ENCODE measurements around the gene PCSK4.
A peak's percentile ranks its signal among the peaks of the same experiment; 100 is the strongest.

The PCSK4 gene

GRCh38 chr19:1451916-1452801 lies 38.0 kb downstream of the PCSK4 start:
- Histone ChIP-seq H3K9me3 (replicated peaks in 1 of 2; ENCODE audit: control insufficient read depth in 2 of 2, insufficient read depth in 1 of 2, low read depth in 1 of 2, low read length in 2 of 2) (no peaks in the 10 kb centered on the region), H2BK120ac (ENCODE audit: low read depth, low read length) (peak overlapping the region; percentile 100), H3K79me1 (ENCODE audit: low read depth, low read length) (peaks cover 17% of the 10 kb centered on the region), H3K23ac (ENCODE audit: low read depth, low read length, poor library complexity) (peak overlapping the region; percentile 92), H3K27ac (replicated peaks; ENCODE audit: low read length) (peak overlapping the region; percentile 60), H2BK5ac (ENCODE audit: low read length) (peak overlapping the region; percentile 94), H2AK5ac (ENCODE audit: low read depth, low read length) (peak overlapping the region; percentile 99), H3K36me3 (replicated peaks in 1 of 2; ENCODE audit: control insufficient read depth in 2 of 2, insufficient read depth in 2 of 2, low read length in 2 of 2) (peaks cover 7 to 47% of the 10 kb centered on the region in 2 donors), H3K27me3 (ENCODE audit: control insufficient read depth in 3 of 3, insufficient read depth in 3 of 3, low read depth in 1 of 3, low read length in 3 of 3) (peaks cover 0 to 8% (median 0%) of the 10 kb centered on the region in 3 experiments), H3K4me2 (ENCODE audit: insufficient read depth, low read length, poor library complexity, severe bottlenecking) (peak overlapping the region; percentile 33), H2BK15ac (ENCODE audit: low read length) (peak overlapping the region; percentile 100), H2AFZ (ENCODE audit: low read length) (no peak overlapping the region), H3K4ac (ENCODE audit: low read length) (peak overlapping the region; percentile 84), H4K8ac (ENCODE audit: low read depth, low read length) (peak overlapping the region; percentile 92), H2BK12ac (ENCODE audit: low read length) (peak overlapping the region; percentile 100), H3K4me3 (ENCODE audit: low read length in 2 of 2) (peak overlapping the region; percentile 62 to 75), H3K4me1 (ENCODE audit: control insufficient read depth in 2 of 2, insufficient read depth in 1 of 2, low read depth in 1 of 2, low read length in 2 of 2) (peaks cover 40 to 50% of the 10 kb centered on the region in 2 donors), H4K91ac (ENCODE audit: low read depth, low read length, poor library complexity) (peak overlapping the region; percentile 98), H3K18ac (ENCODE audit: low read length) (peak overlapping the region; percentile 99), H3K9ac (ENCODE audit: low read depth, low read length, poor library complexity) (peak overlapping the region; percentile 92), H3K14ac (ENCODE audit: low read length) (peak overlapping the region; percentile 97)
- WGBS, 2 donors (ENCODE audit: extremely low coverage in 2 of 2, insufficient read length in 2 of 2, insufficient replicate concordance in 1 of 2), result no CpG with 5 or more reads among the region's 39 CpGs
- no peak for DNase-seq (ENCODE audit: low spot score)

GRCh38 chr19:1450735-1451731 lies 39.1 kb downstream of the PCSK4 start:
- Histone ChIP-seq H2BK5ac (ENCODE audit: low read length) (peak overlapping the region; percentile 35), H2AK5ac (ENCODE audit: low read depth, low read length) (peak overlapping the region; percentile 98), H3K23ac (ENCODE audit: low read depth, low read length, poor library complexity) (no peak overlapping the region), H3K14ac (ENCODE audit: low read length) (peak overlapping the region; percentile 10), H2BK12ac (ENCODE audit: low read length) (peak overlapping the region; percentile 33), H3K4ac (ENCODE audit: low read length) (no peak overlapping the region), H3K27me3 (ENCODE audit: control insufficient read depth in 3 of 3, insufficient read depth in 3 of 3, low read depth in 1 of 3, low read length in 3 of 3) (peaks cover 0 to 14% (median 0%) of the 10 kb centered on the region in 3 experiments), H2BK15ac (ENCODE audit: low read length) (peak overlapping the region; percentile 22), H3K36me3 (replicated peaks in 1 of 2; ENCODE audit: control insufficient read depth in 2 of 2, insufficient read depth in 2 of 2, low read length in 2 of 2) (peaks cover 2 to 36% of the 10 kb centered on the region in 2 donors), H3K79me1 (ENCODE audit: low read depth, low read length) (peaks cover 13% of the 10 kb centered on the region), H2AFZ (ENCODE audit: low read length) (no peak overlapping the region), H4K91ac (ENCODE audit: low read depth, low read length, poor library complexity) (peak overlapping the region; percentile 50), H3K4me1 (ENCODE audit: control insufficient read depth in 2 of 2, insufficient read depth in 1 of 2, low read depth in 1 of 2, low read length in 2 of 2) (peaks cover 43 to 55% of the 10 kb centered on the region in 2 donors), H3K4me2 (ENCODE audit: insufficient read depth, low read length, poor library complexity, severe bottlenecking) (peak overlapping the region; percentile 88), H3K9ac (ENCODE audit: low read depth, low read length, poor library complexity) (peak overlapping the region; percentile 64), H4K8ac (ENCODE audit: low read depth, low read length) (no peak overlapping the region), H2BK120ac (ENCODE audit: low read depth, low read length) (peak overlapping the region; percentile 2), H3K27ac (replicated peaks; ENCODE audit: low read length) (peak overlapping the region; percentile 60), H3K4me3 (ENCODE audit: low read length in 2 of 2) (peak overlapping the region; percentile 75 to 77), H3K18ac (ENCODE audit: low read length) (peak overlapping the region; percentile 63), H3K9me3 (replicated peaks in 1 of 2; ENCODE audit: control insufficient read depth in 2 of 2, insufficient read depth in 1 of 2, low read depth in 1 of 2, low read length in 2 of 2) (no peaks in the 10 kb centered on the region)
- DNase-seq (ENCODE audit: low spot score), result no peak
- WGBS, 2 donors (ENCODE audit: extremely low coverage in 2 of 2, insufficient read length in 2 of 2, insufficient replicate concordance in 1 of 2), result no CpG with 5 or more reads among the region's 22 CpGs

GRCh38 chr19:1449467-1450442 lies 40.4 kb downstream of the PCSK4 start, which contains the start of gene APC2:
APC2 (plus strand) TSS chr19:1450121; CDS start chr19:1453002, 2,881 bp downstream.
- peak within 1 kb of the TSS; percentile 94 for H3K9ac ChIP-seq (ENCODE audit: low read depth, low read length, poor library complexity)
- peak within 1 kb of the TSS; percentile 59 for H2AFZ ChIP-seq (ENCODE audit: low read length)
- peak within 1 kb of the TSS; percentile 50 for H2BK5ac ChIP-seq (ENCODE audit: low read length)
- peak within 1 kb of the TSS; percentile 46 for H2BK12ac ChIP-seq (ENCODE audit: low read length)
- H3K14ac ChIP-seq (ENCODE audit: low read length), result peak within 1 kb of the TSS; percentile 10
- DNase-seq (ENCODE audit: low spot score), result peak; percentile 82
- no peaks in the 10 kb centered on the region for H3K9me3 ChIP-seq (replicated peaks in 1 of 2; ENCODE audit: control insufficient read depth in 2 of 2, insufficient read depth in 1 of 2, low read depth in 1 of 2, low read length in 2 of 2)
- peak within 1 kb of the TSS; percentile 98 for H2AK5ac ChIP-seq (ENCODE audit: low read depth, low read length)
- peaks cover 0 to 14% (median 0%) of the 10 kb centered on the region in 3 experiments for H3K27me3 ChIP-seq (ENCODE audit: control insufficient read depth in 3 of 3, insufficient read depth in 3 of 3, low read depth in 1 of 3, low read length in 3 of 3)
- H3K79me1 ChIP-seq (ENCODE audit: low read depth, low read length), result peaks cover 6% of the 10 kb centered on the region
- peak within 1 kb of the TSS; percentile 88 for H3K4me2 ChIP-seq (ENCODE audit: insufficient read depth, low read length, poor library complexity, severe bottlenecking)
- H3K4ac ChIP-seq (ENCODE audit: low read length), result no peak within 1 kb of the TSS
- H2BK15ac ChIP-seq (ENCODE audit: low read length), result peak within 1 kb of the TSS; percentile 22
- peaks cover 2 to 23% of the 10 kb centered on the region in 2 donors for H3K36me3 ChIP-seq (replicated peaks in 1 of 2; ENCODE audit: control insufficient read depth in 2 of 2, insufficient read depth in 2 of 2, low read length in 2 of 2)
- peak within 1 kb of the TSS; percentile 69 for H4K91ac ChIP-seq (ENCODE audit: low read depth, low read length, poor library complexity)
- no CpG with 5 or more reads among the region's 74 CpGs for WGBS, 2 donors (ENCODE audit: extremely low coverage in 2 of 2, insufficient read length in 2 of 2, insufficient replicate concordance in 1 of 2)
- peaks cover 45 to 55% of the 10 kb centered on the region in 2 donors for H3K4me1 ChIP-seq (ENCODE audit: control insufficient read depth in 2 of 2, insufficient read depth in 1 of 2, low read depth in 1 of 2, low read length in 2 of 2)
- peak within 1 kb of the TSS; percentile 2 for H2BK120ac ChIP-seq (ENCODE audit: low read depth, low read length)
- H4K8ac ChIP-seq (ENCODE audit: low read depth, low read length), result no peak within 1 kb of the TSS
- H3K4me3 ChIP-seq (ENCODE audit: low read length in 2 of 2), result peak within 1 kb of the TSS; percentile 75 to 77
- H3K23ac ChIP-seq (ENCODE audit: low read depth, low read length, poor library complexity), result peak within 1 kb of the TSS; percentile 92
- H3K18ac ChIP-seq (ENCODE audit: low read length), result peak within 1 kb of the TSS; percentile 94
- peak within 1 kb of the TSS; percentile 33 for H3K27ac ChIP-seq (replicated peaks; ENCODE audit: low read length)
